GM18505 (cell line): ENCODE measurements around the gene PITX1.
"Not testable (repeated sequence)": the region's sequence is repeated elsewhere in the genome, so short reads cannot be mapped to it uniquely, and the experiment has no call there.

Experiments
- ATAC-seq: cut with Tn5 transposase; IDR thresholded peaks from one replicate; pipeline ENCODE4 v1.9.1; 2021; ENCODE audit not compliant: unreplicated experiment
- POLR2A ChIP-seq: IDR thresholded peaks from 4 replicates; pipeline ENCODE4 v1.6.1; 2011; ENCODE audit warnings: borderline replicate concordance; ENCODE audit not compliant: insufficient read depth, insufficient read length; ENCODE audit errors: extremely low read depth

The PITX1 gene

DNA sequence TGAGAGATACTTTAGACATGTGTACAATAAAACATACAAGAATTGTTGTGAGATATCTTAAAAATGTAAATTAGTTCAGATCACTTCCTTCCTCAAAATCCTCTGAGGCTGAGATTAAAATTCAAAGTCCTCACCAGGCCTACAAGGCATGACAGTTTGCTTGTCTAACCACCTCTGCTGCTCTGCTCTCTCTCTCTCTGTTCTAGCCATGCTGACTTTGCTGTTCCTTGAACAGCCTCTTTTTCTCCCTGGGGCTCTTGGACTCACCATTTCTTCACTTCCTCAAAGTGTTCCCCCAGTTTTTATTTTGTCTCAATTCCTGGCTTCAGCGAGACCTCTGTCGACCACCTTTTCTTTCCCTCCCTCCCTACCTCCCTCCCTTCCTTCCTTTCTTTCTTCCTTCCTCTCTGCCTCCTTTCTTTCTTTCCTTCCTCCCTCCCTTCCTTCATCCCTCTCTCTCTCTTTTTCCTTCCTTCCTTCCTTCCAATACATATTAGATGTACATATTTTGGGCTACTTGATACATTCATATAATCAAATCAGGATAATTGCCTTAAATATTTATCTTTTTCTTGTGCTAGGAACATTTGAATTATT lies 39.4 kb downstream of the PITX1 start:
- TF ChIP-seq POLR2A: no peak
- ATAC-seq: no peak

DNA sequence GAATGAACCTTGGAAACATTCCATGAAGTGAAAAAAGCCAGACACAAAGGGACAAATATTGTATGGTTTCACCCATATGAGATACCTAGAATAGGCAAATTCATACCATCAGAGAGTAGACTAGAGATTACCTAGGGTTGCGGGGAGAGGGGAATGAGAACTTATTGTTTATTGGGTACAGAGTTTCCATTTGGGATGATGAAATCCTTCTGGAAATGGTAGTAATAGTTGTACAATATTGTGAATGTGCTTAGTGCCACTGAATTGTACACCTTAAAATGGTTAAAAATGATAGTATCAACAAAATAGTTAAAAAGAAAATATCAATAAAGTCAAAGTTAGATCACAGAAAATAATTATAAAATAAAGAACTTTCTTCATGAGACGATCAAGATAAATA lies 40.9 kb downstream of the PITX1 start:
- ATAC-seq: no peak
- no peak for TF ChIP-seq POLR2A

DNA sequence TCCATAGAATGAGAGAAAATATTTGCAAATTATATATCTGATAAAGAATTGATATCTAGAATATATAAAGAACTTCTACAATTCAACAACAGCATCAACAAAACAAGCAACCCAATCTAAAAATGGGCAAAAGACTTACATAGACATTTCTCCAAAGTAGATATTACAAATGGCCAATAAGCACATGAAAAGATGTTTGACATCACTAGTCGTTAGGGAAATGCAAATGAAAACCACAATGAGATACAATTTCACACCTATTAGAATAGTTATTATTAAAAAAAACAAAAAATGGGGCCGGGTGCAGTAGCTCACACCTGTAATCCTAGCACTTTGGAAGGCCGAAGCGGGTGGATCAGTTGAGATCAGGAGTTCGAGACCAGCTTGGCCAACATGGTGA lies 41.9 kb downstream of the PITX1 start:
- no peak for TF ChIP-seq POLR2A

DNA sequence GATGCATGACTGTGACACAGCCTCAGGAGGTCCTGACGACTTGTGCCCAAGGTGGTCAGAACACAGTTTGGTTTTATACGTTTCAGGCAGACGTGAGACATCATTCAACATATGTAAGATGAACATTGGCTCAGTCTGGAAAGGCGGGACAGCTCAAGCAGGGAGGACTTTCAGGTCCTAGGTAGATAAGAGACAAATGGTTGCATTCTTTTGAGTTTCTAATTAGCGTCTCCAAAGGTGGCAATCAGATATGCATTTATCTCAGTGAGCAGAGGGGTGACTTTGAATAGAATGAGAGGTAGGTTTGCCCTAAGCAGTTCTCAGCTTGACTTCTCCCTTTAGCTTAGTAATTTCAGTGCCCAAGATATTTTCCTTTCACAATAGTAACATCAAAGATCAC lies 43.8 kb downstream of the PITX1 start:
- not testable (repeated sequence) for ATAC-seq

More for the DNA sequence above, 41.9 kb downstream of the PITX1 start:
- no peak for ATAC-seq

DNA sequence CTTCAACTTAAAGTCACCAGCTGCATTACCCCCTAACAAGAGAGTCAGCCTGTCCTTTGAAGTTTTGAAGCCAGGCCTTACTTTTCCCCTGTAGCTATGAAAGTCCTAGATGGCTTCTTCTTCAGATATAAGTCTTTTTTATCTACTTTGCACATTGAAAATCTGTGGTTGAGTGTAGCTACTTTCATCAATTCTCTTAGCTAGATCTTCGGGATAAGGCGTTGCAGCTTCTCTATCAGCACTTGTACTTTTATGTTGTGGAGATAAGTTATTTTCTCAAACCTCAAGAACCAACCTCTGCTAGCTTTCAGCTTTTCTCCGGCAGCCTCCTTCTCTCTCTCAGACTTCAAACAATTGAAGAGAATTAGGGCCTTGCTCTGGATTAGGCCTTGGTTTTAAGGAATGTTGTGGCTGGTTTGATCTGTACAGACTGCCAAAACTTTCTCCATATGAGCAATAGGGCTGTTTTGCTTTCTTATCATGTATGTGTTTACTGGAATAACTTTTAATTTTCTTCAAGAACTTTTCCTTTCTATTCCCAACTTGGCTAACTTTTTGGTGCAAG lies 44.7 kb downstream of the PITX1 start:
- TF ChIP-seq POLR2A: no peak
- ATAC-seq: no peak

DNA sequence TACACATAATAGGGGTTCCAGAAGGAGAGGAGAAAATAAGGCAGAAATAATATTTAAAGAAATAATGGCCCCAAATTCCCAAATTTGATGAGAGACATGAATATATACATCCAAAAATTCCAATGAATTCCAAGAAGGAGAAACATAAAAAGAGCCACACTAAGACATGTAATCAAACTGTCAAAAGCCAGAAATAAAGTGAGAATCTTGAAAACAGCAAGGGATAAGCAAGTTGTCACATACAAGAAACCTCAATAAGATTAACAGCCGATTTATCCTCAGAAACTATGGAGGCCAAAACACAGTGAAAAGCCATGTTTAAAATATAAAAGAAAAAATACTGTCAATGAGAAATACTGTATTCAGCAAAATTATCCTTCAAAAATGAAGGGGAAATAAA lies 51.8 kb downstream of the PITX1 start:
- no peak for ATAC-seq
- TF ChIP-seq POLR2A: no peak

DNA sequence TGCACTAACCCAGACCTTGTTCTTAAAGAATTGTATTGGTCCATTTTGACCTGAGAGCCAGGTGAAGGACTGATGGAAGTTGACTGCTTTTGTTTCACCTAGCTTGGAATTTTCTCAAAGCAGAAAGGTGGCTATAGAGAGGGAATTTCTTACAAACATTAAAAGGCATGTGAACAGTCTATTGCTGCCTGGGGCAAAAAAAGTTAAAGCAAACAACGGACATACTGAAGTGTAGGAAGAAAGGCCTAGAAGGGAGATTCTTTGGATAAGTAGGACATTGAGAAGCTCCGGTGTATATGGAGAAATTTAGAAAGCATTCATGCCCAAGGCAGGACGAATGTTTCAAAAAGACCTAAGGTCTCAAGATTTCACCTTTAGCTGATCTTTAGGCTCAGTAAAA lies 54.6 kb downstream of the PITX1 start:
- TF ChIP-seq POLR2A: no peak
- ATAC-seq: no peak
